ENCODE measurements around the gene CSGALNACT2. TPM values are rescaled to one million over a fixed set of nuclear protein-coding genes. Genes with fewer than 3 reads are reported as not detected.
"Not testable (repeated sequence)": the region's sequence is repeated elsewhere in the genome, so short reads cannot be mapped to it uniquely, and the experiment has no call there.

The CSGALNACT2 gene
- polyA plus RNA-seq, 3 donors: 4.4 to 19.3 (median 12.2) TPM

DNA sequence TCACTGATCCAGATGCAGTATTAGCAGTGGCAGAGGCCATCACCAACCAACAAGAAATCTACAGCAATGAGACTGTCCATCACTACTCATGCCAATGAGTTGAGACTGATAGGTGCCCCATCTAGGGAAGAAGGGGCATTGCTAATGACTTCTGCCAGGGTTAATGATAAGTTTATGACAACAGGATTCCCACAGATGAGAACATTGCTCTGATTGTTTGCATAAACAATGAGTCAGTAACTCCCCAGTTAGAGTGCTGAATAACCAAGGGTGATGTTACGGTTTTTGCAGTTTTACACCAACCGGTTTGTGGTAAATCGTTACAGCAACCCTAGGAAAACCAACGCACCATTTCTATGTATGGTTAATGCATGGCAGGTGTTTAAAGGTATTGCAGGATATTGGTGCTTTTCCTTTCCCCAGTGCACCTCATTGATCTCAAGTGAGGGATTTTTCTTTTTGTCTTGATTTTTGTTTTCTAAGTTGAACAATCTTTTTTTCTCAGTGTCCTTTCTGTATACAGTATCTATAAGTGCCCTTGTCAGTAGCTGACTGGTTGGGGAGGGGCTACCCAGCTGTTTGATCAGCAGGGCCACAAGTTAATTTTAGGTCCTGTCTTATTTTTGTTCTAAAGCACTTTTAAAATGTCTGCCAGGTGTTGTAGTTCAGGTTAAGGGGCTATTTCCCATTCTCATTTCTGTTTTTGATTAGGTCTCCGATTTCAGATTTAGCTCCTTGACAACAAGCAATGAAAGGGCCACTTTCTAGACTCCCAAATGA lies 3.9 kb upstream of the CSGALNACT2 start:
- WGBS, 3 donors: 88 to 92% (median 90%) methylated on average over 5 of the region's 5 CpGs
- no peak overlapping the region for H3K27ac ChIP-seq (ENCODE audit: low read depth, low read length)

DNA sequence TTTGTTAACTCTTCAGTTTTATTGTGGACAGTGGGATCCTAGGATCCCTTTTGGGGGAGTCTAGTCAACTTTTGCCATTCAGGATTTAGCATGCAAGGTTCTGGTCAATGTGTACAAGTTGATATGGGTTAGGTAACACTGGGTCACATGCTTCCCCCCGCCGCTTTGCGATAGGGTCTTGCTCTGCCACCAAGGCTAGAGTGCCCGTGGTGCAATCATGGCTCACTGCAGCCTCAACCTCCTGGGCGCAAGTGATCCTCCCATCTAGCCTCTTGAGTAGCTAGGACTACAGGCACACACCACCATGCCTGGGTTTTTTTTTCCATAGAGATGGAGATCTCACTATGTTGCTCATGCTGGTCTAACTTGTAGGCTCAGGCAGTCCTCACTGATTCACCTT lies 3.2 kb upstream of the CSGALNACT2 start:
- WGBS, 3 donors: 62 to 95% (median 79%) methylated on average over 5 of the region's 5 CpGs

DNA sequence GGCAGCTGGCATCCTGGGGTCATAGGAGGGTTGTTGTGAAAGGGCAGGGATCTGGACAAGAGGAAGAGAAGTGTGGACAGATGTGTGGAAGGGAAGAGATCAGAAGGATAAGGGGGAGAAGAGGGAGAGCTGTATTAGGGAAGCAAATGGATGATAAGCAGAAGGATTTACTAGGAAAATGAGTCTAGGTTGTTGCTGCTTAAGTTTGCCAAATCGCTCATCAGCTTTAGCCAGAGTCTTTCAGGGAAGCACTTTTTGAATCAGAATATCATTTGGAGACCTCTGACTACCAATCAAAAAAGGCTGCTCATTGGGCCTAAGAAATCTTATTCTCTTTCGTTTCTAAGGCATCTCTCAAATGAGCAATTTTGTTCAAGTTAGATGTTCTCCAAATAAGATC lies 2.6 kb upstream of the CSGALNACT2 start:
- H3K27ac ChIP-seq (ENCODE audit: low read depth, low read length): no peak overlapping the region
- WGBS, 3 donors: 92 to 93% (median 93%) methylated on average over 2 of the region's 2 CpGs

More for the DNA sequence above, 3.2 kb upstream of the CSGALNACT2 start:
- H3K27ac ChIP-seq (ENCODE audit: low read depth, low read length): no peak overlapping the region

DNA sequence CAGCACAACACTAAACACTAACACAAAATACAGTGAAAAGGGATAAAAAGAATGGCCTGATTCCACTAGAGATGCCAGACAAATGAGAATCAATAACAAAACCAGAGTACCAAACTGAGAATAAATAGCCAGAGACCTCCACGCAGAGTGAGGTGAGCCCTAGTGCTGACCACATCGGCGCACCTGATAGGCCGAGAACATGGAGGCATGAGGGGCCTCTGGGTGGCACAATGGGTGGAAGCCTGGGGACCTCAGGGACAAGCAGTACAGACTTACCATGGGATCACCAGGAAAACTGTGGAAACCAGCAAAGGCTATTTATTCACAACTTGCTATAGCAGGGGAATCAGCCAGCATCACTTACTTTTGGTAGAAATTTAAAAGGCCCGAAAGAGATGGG lies 1.8 kb upstream of the CSGALNACT2 start:
- H3K27ac ChIP-seq (ENCODE audit: low read depth, low read length): no peak overlapping the region
- 98 to 100% (median 99%) methylated on average over 5 of the region's 5 CpGs for WGBS, 3 donors

DNA sequence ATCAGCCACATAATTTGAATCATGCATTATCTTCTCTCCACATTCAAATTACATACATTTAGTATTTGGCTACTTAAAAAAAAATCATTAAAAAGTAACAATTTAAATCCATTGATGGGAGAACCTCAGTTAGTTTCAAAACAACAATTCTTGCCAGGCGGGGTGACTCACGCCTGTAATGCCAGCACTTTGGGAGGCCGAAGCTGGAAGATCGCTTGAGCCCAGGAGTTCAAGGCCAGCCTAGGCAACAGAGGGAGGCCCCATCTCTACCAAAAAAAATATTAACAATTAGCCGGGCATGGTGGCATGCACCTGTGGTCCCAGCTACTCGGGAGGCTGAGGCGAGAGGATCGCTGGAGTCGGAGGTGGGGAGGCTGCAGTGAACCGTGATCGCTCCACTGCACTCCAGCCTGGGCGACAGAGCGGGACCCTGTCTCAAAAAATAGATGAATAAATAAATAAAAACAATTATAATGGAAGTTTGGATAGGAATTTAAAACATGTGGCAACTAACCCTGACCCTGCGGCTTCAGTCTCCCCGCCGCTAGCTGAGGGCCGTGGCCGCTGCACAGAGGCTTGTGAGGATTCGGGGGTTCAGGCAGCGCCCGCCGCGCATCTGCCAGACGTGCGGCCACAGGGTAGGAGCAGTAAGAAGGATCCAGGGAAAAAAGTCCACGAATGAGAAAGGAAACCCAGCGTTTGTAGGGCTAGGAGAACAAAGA lies 1.1 kb upstream of the CSGALNACT2 start:
- H3K27ac ChIP-seq (ENCODE audit: low read depth, low read length): peak overlapping the region; percentile 95
- 35 to 44% (median 43%) methylated on average over 27 of the region's 27 CpGs for WGBS, 3 donors

DNA sequence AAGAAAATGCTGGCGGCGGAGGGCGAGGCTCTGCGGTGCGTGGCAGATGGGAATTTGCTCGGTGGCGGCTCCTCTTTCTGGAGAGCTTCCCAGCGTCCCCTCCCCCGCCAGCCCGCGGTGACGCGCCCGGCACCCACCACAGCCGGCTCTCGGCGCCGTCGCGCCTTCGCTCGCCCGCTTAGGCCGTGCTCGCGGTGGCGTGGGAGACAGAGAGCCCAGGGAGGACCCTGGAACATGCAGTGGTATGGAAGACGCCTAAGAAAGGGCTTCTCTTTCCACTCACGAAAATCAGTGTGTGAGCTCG lies 576 bp upstream of the CSGALNACT2 start:
- H3K27ac ChIP-seq (ENCODE audit: low read depth, low read length): peak overlapping the region; percentile 95
- 1% methylated on average over 27 to 30 of the region's 30 CpGs for WGBS, 3 donors

DNA sequence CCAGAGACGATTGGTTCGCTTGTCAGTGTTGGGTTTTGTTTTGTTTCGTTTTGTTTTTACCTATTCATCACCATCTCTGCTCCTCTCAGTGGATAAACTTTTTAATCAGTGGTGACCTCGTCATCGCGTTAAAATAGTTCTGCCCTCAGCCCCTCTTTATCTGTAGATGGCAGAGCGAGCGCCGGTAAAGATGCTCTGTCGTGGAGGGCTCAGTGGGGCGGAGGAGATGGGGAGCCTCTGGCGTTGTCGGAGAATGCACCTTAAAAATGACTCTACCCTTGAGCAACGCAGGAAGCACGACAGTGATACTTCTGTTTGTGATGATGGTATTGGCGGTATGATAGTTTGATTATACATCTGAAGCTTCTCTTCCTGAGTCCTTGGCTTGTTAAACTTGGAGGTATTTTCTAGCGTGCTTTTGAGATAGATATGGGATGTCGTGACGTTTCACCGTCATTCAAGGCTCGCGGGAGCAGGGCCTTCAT lies 554 bp downstream of the CSGALNACT2 start:
- 0 to 1% (median 0%) methylated on average over 22 of the region's 22 CpGs for WGBS, 3 donors
- peak overlapping the region; percentile 95 for H3K27ac ChIP-seq (ENCODE audit: low read depth, low read length)

DNA sequence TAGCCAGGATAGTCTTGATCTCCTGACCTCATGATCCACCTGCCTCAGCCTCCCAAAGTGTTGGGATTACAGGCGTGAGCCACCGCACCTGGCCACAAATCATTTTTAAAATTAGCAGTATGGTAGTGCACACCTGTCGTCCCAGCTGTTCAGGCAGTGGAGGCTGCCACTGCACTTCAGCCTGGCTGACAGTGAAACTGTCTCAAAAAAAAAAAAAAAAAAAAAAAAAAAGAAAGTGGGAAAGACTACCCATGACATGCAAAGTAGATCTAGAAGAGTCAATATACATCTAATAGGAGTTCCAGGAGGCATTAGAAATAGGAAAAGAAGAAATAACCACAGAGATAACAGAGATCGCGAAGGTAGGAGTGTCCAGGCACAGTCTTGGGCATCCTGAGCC lies 3.2 kb downstream of the CSGALNACT2 start:
- H3K27ac ChIP-seq (ENCODE audit: low read depth, low read length): no peak overlapping the region
- 87 to 88% (median 88%) methylated on average over 5 of the region's 5 CpGs for whole genome bisulfite sequencing, 3 donors

DNA sequence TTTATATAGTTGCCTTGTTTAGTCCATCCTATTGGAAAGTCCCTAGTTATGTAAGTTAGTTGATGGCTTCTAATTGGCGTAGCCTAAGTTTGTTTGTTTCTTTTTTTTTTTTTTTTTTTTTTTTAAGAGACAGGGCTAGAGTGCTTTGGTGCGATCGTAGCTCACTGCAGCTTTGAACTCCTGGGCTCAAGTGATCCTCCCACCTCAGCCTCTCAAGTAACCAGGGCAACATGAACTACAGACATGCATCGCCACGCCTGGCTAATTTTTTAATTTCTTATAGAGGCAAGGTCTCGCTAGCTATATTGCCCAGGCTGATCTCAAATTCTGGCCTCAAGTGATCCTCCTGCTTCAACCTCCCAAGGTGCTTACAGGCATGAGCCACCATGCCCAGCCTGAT lies 7.1 kb downstream of the CSGALNACT2 start:
- 87 to 90% (median 87%) methylated on average over 6 of the region's 6 CpGs for WGBS, 3 donors
- H3K27ac ChIP-seq (ENCODE audit: low read depth, low read length): no peak overlapping the region

DNA sequence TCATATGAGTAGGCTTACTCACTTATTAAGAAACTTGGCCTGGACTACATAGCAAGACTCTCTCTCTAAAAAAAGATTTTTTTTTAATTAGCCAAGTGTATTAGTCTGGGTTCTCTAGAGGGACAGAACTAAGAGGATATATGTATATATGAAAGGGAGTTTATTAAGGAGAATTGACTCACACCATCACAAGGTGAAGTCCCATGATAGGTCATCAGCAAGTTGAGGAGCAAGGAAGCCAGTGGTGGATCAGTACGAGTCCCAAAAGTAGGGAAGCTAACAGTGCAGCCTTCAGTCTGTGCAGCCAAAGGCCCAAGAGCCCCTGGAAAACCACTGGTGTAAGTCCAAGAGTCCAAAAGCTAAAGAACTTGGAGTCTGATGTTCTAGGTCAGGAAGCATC lies 7.7 kb downstream of the CSGALNACT2 start:
- H3K27ac ChIP-seq (ENCODE audit: low read depth, low read length): not testable (repeated sequence)
- WGBS, 3 donors: 90 to 100% (median 100%) methylated on average over 1 of the region's 1 CpG

DNA sequence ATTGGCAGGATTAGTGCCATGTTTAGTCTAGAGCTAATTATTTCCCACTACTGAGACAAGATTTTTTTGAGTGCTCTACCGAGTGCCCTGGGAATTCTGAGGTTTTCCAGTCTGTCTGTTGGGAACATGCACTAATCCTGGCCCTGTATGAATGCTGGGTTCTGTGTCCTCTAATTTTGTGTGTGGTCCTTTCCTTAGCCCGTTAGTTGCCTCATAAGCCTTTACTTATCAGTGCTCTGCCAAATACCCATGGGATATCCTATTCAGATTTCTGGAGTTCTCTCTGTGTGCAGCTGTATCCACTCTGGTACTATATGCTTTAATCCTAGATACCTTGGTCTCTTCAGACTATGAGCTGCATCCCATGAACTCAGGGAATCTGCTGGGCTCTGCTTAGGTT lies 13.1 kb downstream of the CSGALNACT2 start:
- WGBS, 3 donors: 43 to 60% (median 58%) methylated on average over 2 of the region's 2 CpGs
- no peak overlapping the region for H3K27ac ChIP-seq (ENCODE audit: low read depth, low read length)

DNA sequence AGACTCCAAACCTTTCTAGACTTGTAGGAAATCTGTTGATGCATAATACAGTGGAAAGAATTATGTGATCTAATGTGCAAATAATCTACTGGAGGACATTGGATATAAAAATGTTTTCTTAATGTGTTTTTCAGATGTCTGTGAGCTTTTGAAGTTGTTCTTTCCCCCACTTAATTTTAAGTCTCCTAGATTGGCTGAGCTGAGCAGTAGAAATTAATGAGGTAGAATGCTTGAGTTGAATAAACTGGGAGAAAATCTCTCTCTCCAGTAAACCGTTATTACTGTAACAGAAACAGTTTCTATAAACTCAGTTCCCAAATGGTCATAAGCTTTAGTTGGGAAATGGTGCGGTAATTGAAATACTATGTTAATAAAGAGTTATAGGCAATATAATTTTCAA lies 15.7 kb downstream of the CSGALNACT2 start:
- 76 to 90% (median 79%) methylated on average over 2 of the region's 2 CpGs for WGBS, 3 donors
- no peak overlapping the region for H3K27ac ChIP-seq (ENCODE audit: low read depth, low read length)

DNA sequence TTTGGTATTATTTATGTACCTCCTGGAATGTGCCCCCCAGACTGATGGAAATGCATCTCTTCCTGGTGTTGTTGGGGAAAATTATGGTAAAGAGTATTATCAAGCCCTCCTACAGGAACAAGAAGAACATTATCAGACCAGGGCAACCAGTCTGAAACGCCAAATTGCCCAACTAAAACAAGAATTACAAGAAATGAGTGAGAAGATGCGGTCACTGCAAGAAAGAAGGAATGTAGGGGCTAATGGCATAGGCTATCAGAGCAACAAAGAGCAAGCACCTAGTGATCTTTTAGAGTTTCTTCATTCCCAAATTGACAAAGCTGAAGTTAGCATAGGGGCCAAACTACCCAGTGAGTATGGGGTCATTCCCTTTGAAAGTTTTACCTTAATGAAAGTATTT lies 17.0 kb downstream of the CSGALNACT2 start:
- 85 to 92% (median 88%) methylated on average over 2 of the region's 2 CpGs for WGBS, 3 donors
- no peak overlapping the region for H3K27ac ChIP-seq (ENCODE audit: low read depth, low read length)

DNA sequence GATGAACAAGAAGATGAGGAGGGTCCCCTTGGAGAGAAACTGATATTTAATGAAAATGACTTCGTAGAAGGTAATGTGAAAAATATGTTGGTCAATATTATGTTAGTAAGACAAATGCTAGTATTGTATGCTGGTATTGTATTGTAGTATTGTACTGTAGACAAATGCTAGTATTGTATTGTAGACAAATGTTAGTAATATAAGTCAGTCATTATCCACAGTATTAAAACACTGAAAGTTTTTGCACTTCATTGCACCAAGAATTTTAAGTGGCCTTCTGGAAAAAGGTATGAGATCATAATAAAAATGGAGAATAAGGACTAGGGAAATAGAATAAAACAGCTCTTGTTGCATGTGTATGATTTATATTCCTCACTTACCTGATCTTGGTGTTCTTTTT lies 17.5 kb downstream of the CSGALNACT2 start:
- WGBS, 3 donors: 82 to 94% (median 88%) methylated on average over 1 of the region's 1 CpG

DNA sequence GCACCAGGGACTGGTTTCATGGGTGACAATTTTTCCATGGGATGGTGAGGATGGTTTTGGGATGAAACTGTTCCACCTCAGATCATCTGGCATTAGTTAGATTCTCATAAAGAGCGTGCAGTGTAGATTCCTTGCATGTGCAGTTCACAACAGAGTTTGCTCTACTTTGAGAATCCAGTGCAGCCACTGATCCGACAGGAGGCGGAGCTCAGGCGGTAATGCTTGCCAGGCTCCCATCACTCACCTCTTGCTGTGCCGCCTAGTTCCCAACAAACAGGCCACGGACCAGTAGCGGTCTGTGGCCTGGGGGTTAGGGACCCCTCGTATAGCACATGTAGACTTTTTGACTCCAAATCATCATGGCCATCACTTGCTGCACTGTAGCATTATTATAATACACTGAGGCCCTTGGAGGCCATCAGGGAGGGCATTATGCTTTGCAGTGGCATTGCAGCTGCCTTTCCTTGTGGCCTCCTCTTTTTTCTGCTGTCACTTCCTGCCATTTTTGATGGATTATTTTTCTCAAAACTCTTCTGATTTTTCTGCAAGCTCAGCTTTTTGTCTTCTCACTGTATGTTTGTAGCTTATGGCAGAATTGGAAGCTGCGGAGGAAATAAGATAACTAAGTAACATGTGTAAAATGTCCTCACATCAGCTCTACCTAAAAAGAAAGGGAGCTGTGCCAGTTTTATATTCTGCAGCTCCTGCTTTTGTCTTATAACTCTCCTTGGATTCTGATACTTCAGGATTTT lies 18.5 kb downstream of the CSGALNACT2 start:
- WGBS, 3 donors: 56 to 82% (median 79%) methylated on average over 9 of the region's 9 CpGs
- H3K27ac ChIP-seq (ENCODE audit: low read depth, low read length): no peak overlapping the region

More for the DNA sequence above, 17.5 kb downstream of the CSGALNACT2 start:
- H3K27ac ChIP-seq (ENCODE audit: low read depth, low read length): no peak overlapping the region

DNA sequence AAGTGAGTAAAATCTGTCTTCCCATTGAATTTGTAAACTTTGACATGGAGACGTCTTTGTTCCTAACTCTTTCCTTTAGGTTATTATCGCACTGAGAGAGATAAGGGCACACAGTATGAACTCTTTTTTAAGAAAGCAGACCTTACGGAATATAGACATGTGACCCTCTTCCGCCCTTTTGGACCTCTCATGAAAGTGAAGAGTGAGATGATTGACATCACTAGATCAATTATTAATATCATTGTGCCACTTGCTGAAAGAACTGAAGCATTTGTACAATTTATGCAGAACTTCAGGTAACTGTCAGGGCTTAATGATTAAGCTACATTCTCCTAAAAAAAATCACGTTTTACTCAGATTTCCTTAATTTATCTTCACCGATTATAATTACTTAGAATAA lies 20.4 kb downstream of the CSGALNACT2 start:
- 86 to 95% (median 93%) methylated on average over 6 of the region's 6 CpGs for WGBS, 3 donors
- H3K27ac ChIP-seq (ENCODE audit: low read depth, low read length): no peak overlapping the region

DNA sequence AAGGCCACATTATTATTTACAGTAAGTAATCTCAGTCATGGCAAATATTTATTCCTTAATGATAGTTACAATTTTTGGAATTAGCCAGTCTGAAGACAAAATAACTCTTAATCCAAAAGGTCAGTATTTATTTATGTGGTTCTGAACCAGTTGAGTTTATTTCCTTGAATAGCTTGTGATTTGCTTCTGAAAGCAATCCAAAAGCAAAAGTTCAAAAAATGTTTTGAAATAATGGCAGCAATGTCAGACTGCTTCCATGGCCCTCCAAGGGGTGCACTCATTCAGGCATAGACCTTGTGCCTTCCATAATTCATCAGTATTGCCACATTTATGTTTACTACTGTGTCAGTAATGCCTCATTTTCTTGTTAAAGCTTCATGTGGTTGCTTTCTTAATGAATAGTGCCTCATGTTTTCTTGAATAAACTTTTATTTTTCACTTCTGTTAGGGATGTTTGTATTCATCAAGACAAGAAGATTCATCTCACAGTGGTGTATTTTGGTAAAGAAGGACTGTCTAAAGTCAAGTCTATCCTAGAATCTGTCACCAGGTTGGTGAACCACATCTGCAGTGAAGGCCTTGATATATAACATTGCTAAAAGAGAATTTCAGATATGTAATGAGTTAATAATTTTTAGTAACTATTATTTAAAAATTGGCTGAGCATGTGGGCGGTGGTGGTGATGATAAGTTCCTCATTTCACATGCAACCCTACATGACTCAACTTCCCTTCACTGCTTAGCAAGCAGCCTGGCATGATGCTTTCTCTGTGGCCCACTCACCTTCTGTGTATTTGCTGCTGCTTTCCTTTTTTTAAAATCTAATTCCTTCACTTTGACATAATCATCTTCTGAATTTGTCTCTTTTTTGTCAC lies 22.0 kb downstream of the CSGALNACT2 start:
- 58 to 85% (median 65%) methylated on average over 1 of the region's 1 CpG for WGBS, 3 donors
- no peak overlapping the region for H3K27ac ChIP-seq (ENCODE audit: low read depth, low read length)

DNA sequence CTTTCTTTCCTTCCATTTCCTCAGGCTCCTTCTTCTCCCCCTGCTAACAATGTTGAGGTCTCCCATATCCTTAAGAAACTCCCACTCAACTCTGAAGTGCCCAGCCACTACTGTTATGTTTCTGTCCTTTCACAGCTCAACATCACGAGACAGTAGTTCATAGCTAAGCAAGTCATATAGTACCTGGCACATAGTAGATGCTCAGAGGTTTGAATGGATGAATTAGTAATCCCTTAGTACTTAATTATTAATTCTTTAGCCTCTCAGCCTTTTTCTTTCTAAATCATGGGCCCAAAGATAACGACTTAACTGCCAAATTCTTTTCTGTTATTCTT lies 22.6 kb downstream of the CSGALNACT2 start:
- WGBS, 3 donors: 80 to 94% (median 81%) methylated on average over 2 of the region's 2 CpGs
- H3K27ac ChIP-seq (ENCODE audit: low read depth, low read length): no peak overlapping the region

Measured in adipose tissue (tissue), 3 donors.